Measurements from ENCODE around the gene ZNF714.
"Not testable (repeated sequence)": the region's sequence is repeated elsewhere in the genome, so short reads cannot be mapped to it uniquely, and the experiment has no call there.

ZNF714 gene

GRCh38 chr19:21133633-21134032, 51.6 kb downstream of the ZNF714 start:
- no peak for DNase-seq

- DNase-seq: no peak
Measured at GRCh38 chr19:21134934-21135366, 52.9 kb downstream of the ZNF714 start.

- no peak for DNase-seq
Measured at GRCh38 chr19:21135433-21135832, 53.4 kb downstream of the ZNF714 start.

- DNase-seq: no peak
Measured at GRCh38 chr19:21138130-21138529, 56.1 kb downstream of the ZNF714 start.

GRCh38 chr19:21141006-21141405, 59.0 kb downstream of the ZNF714 start:
- DNase-seq: not testable (repeated sequence)

- DNase-seq: peak; percentile 83
Measured at GRCh38 chr19:21141787-21142464, 59.9 kb downstream of the ZNF714 start, which contains the start of gene ZNF431. ZNF431 (plus strand) TSS chr19:21142040; CDS start chr19:21142184, 144 bp downstream.

- DNase-seq: no peak
Measured at GRCh38 chr19:21143428-21143827, 61.4 kb downstream of the ZNF714 start.

GRCh38 chr19:21143854-21144253, 61.9 kb downstream of the ZNF714 start:
- no peak for DNase-seq

- no peak for DNase-seq
Measured at GRCh38 chr19:21147540-21147939, 65.5 kb downstream of the ZNF714 start.

- no peak for DNase-seq
Measured at GRCh38 chr19:21148681-21149080, 66.7 kb downstream of the ZNF714 start.

- DNase-seq: no peak
Measured at GRCh38 chr19:21149877-21150276, 67.9 kb downstream of the ZNF714 start.

GRCh38 chr19:21151460-21151859, 69.5 kb downstream of the ZNF714 start:
- DNase-seq: no peak

GRCh38 chr19:21158523-21159135, 76.6 kb downstream of the ZNF714 start:
- DNase-seq: no peak

GRCh38 chr19:21164541-21164940, 82.5 kb downstream of the ZNF714 start:
- DNase-seq: no peak

GRCh38 chr19:21166436-21166835, 84.4 kb downstream of the ZNF714 start:
- DNase-seq: no peak
